Thyroid gland (tissue), 4 donors: ENCODE results near the gene HBA2. TPM values are rescaled to one million over a fixed set of nuclear protein-coding genes. Genes with fewer than 3 reads are reported as not detected.
"Not testable (repeated sequence)": the region's sequence is repeated elsewhere in the genome, so short reads cannot be mapped to it uniquely, and the experiment has no call there.

Source experiments
- DNase-seq, 2 donors: peaks; one replicate each; pipeline ENCODE4 v3.0.0-alpha.2; 2019
- H3K27ac ChIP-seq, 3 donors: fragments of 200-600 bp; sonication (generic); 1 replicate in 2 of 3; 2 replicates in 1 of 3; pipeline ENCODE4 v1.5.1; 2016 to 2019; ENCODE audit warnings: mild to moderate bottlenecking in 1 of 3, moderate library complexity in 1 of 3
- H3K27me3 ChIP-seq: fragments of 200-600 bp; sonication (generic); one replicate; pipeline ENCODE4 v1.5.1; 2019
- H3K36me3 ChIP-seq, 2 donors: fragments of 200-600 bp; sonication (generic); one replicate each; pipeline ENCODE4 v1.5.1; 2016 to 2019
- H3K4me1 ChIP-seq, 2 donors: fragments of 200-600 bp; sonication (generic); one replicate each; pipeline ENCODE4 v1.5.1; 2017 to 2019
- H3K4me3 ChIP-seq, 3 donors: fragments of 200-600 bp; sonication (generic); replicated peaks in 1 of 3; 1 replicate in 2 of 3; 2 replicates in 1 of 3; pipeline ENCODE4 v1.5.1; 2016; ENCODE audit warnings: mild to moderate bottlenecking in 1 of 3
- H3K9me3 ChIP-seq: fragments of 200-600 bp; sonication (generic); one replicate; pipeline ENCODE4 v1.5.1; 2017
- POLR2A ChIP-seq, 2 donors: fragments of 450-650 bp; IDR thresholded peaks; one replicate each; pipeline ENCODE4 v1.6.1; 2017; ENCODE audit warnings: antibody characterized with exemption in 2 of 2, mild to moderate bottlenecking in 2 of 2, moderate library complexity in 1 of 2
- WGBS, 2 donors: methylation state at CpG; one replicate each; pipeline ENCODE4 v1.1.5; 2017; 5-methylcytosine and 5-hydroxymethylcytosine counted together
- intact Hi-C: fragments of 100-400 bp; cut with DNase I; formaldehyde crosslinking; loops from one replicate; pipeline ENCODE4 v1.15.1; 2023
- small RNA-seq: library from RNA; depleted of rRNA; stranded (forward); fragments of <200 nt; gene quantifications from one replicate; pipeline ENCODE3, GENCODE V24; 2016
- total RNA-seq, 4 donors: library from RNA; depleted of rRNA; stranded (reverse); fragments of >200 nt; gene quantifications; one replicate each; pipeline ENCODE4 v1.2.3, GENCODE V29; 2016
- TF ChIP-seq, protein P1 (sequence below), 6 experiments: fragments of 200-600 bp in 3 of 6; fragments of 450-650 bp in 3 of 6; sonication (generic) in 3 of 6; IDR thresholded peaks; one replicate each; pipeline ENCODE4 v1.5.1; 2016 to 2019; ENCODE audit warnings: antibody characterized with exemption in 6 of 6, mild to moderate bottlenecking in 2 of 6, inconsistent platforms in 1 of 6, moderate library complexity in 1 of 6

HBA2 gene
- total RNA-seq, 4 donors from 2014 or later: 21.2 to 136 (median 51.3) TPM

DNA sequence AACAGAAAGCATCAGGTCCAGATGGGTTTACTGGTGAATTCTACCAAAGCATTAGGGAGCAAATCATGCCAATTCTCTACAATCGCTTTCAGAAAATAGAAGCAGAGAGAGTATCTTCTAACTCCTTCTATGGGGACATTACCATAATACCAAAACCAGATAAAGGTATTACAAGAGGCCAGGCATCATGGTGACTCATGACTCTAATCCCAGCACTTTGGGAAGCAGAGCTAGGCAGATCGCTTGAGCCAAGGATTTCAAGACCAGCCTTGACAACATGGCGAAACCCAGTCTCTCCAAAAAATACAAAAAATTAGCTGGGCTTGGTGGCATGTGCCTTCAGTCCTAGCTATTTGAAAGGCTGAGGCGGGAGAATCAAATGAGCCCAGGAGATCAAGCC lies 30.6 kb downstream of the HBA2 start:
- WGBS, 2 donors: 98 to 100% methylated on average over 4 of the region's 4 CpGs
- H3K4me1 ChIP-seq: no peaks in the 10 kb centered on the region
- H3K36me3 ChIP-seq: peaks cover 64 to 68% of the 10 kb centered on the region in 2 donors
- TF ChIP-seq, protein P1, sequence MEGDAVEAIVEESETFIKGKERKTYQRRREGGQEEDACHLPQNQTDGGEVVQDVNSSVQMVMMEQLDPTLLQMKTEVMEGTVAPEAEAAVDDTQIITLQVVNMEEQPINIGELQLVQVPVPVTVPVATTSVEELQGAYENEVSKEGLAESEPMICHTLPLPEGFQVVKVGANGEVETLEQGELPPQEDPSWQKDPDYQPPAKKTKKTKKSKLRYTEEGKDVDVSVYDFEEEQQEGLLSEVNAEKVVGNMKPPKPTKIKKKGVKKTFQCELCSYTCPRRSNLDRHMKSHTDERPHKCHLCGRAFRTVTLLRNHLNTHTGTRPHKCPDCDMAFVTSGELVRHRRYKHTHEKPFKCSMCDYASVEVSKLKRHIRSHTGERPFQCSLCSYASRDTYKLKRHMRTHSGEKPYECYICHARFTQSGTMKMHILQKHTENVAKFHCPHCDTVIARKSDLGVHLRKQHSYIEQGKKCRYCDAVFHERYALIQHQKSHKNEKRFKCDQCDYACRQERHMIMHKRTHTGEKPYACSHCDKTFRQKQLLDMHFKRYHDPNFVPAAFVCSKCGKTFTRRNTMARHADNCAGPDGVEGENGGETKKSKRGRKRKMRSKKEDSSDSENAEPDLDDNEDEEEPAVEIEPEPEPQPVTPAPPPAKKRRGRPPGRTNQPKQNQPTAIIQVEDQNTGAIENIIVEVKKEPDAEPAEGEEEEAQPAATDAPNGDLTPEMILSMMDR (IDR thresholded peaks at IDR 0.05): no peak
- no peak for TF ChIP-seq POLR2A (IDR thresholded peaks at IDR 0.05)
- H3K27ac ChIP-seq: no peak overlapping the region
- H3K4me3 ChIP-seq: no peak overlapping the region
- intact Hi-C loops: no loop called here
- no peaks in the 10 kb centered on the region for H3K27me3 ChIP-seq
- H3K9me3 ChIP-seq: no peaks in the 10 kb centered on the region
- no peak for DNase-seq

- intact Hi-C loops, H3K27me3 ChIP-seq, DNase-seq, H3K4me3 ChIP-seq, H3K4me1 ChIP-seq, H3K9me3 ChIP-seq, H3K27ac ChIP-seq: not testable (repeated sequence)
- WGBS, 2 donors: 93 to 98% methylated on average over 9 of the region's 9 CpGs
- H3K36me3 ChIP-seq: peaks cover 60 to 63% of the 10 kb centered on the region in 2 donors
Measured at GRCh38 chr16:204046-204445, 31.4 kb downstream of the HBA2 start.

- H3K4me3 ChIP-seq, DNase-seq, H3K27ac ChIP-seq, H3K9me3 ChIP-seq, intact Hi-C loops, H3K27me3 ChIP-seq, H3K4me1 ChIP-seq: not testable (repeated sequence)
- 92 to 93% methylated on average over 4 of the region's 4 CpGs for WGBS, 2 donors
- H3K36me3 ChIP-seq: peaks cover 40 to 66% of the 10 kb centered on the region in 2 donors
Measured at GRCh38 chr16:209359-209758, 36.7 kb downstream of the HBA2 start.

DNA sequence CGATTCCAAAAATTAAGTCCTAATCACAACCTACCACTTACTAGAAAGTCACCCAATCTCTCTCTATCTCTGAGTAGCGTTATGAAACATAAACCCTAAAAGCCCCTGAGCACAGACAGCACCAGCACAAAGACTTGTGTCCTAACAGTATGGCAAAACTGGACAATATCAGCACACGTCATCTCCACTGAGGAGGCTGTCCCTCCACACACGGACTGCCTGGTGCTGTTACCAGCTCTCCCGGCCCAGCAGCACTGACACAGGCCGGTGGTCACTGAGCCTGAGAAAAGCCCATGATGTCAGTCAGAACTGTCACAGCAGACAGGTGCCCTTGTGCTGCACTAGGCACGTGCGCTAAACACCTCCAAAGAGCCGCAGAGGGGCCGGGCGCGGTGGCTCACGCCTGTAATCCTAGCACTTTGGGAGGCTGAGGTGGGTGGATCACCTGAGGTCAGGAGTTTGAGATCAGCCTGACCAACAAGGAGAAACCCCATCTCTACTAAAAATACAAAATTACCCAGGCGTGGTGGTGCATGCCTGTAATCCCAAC lies 39.0 kb downstream of the HBA2 start:
- H3K9me3 ChIP-seq, DNase-seq, H3K27me3 ChIP-seq, intact Hi-C loops, H3K27ac ChIP-seq, H3K4me1 ChIP-seq, H3K4me3 ChIP-seq: not testable (repeated sequence)
- peaks cover 34 to 51% of the 10 kb centered on the region in 2 donors for H3K36me3 ChIP-seq
- 92 to 94% methylated on average over 11 to 13 of the region's 14 CpGs for WGBS, 2 donors

DNA sequence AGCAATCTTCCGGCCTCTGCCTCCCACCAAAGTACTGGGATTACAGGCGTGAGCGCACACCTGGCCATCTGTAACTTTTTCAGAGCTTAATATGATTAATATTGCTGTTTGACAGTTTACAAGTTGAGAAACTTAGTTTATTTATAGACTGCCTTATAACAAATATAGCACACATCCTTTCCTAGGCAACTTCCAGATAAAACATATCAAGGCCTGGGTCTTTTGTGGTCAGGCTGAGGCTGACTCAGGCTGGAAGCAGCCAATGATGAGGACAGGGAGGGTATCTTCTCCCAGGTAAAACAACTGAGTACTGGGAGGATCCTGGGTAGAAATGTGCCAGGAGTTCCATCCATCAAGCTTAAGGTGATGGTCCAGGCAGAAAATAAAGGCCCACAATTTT lies 40.3 kb downstream of the HBA2 start:
- TF ChIP-seq, protein P1 (IDR thresholded peaks at IDR 0.05): no peak
- TF ChIP-seq POLR2A (IDR thresholded peaks at IDR 0.05): no peak
- WGBS, 2 donors: 100% methylated on average over 3 of the region's 3 CpGs
- Histone ChIP-seq H3K4me3 (no peak overlapping the region), H3K27ac (no peak overlapping the region), H3K27me3 (no peaks in the 10 kb centered on the region), H3K36me3 (peaks cover 33 to 43% of the 10 kb centered on the region in 2 donors), H3K9me3 (no peaks in the 10 kb centered on the region), H3K4me1 (no peaks in the 10 kb centered on the region)
- no peak for DNase-seq
- intact Hi-C loops: no loop called here

GRCh38 chr16:220021-220420 lies 47.3 kb downstream of the HBA2 start:
- WGBS, 2 donors: 72 to 79% methylated on average over 4 of the region's 4 CpGs
- Histone ChIP-seq H3K27me3 (no peaks in the 10 kb centered on the region), H3K36me3 (peaks cover 29 to 57% of the 10 kb centered on the region in 2 donors), H3K4me3 (no peak overlapping the region), H3K9me3 (no peaks in the 10 kb centered on the region), H3K4me1 (no peaks in the 10 kb centered on the region), H3K27ac (no peak overlapping the region)
- intact Hi-C loops: no loop called here
- TF ChIP-seq, protein P1 (IDR thresholded peaks at IDR 0.05): no peak
- no peak for TF ChIP-seq POLR2A (IDR thresholded peaks at IDR 0.05)
- DNase-seq: no peak

Small RNA genes within 50 kb of the gene (small RNA-seq; reads per million reads assigned to genes)
- not detected for gene RF00019

Other genes starting within 250 kb of the HBA2 start
- gene POLR3K, start 119.3 kb upstream of the HBA2 start, total RNA-seq: 1 to 10 TPM; 3.5 to 6.7 (median 4.6) TPM
- gene SNRNP25, start 119.0 kb upstream of the HBA2 start, total RNA-seq: 10 to 100 TPM; 16.1 to 53.6 (median 34.8) TPM
- 10 to 100 TPM; 20.4 to 35.4 (median 28.4) TPM for gene RHBDF1, start 100.2 kb upstream of the HBA2 start, total RNA-seq
- 100 to 1,000 TPM in 2 of 4 donors, 10 to 100 TPM in 2; 75.8 to 150 (median 104) TPM for gene MPG, start 94.7 kb upstream of the HBA2 start, total RNA-seq
- gene NPRL3, start 34.2 kb upstream of the HBA2 start, total RNA-seq: 10 to 100 TPM; 21.8 to 34.3 (median 26.1) TPM
- gene HBZ, start 20.2 kb upstream of the HBA2 start, total RNA-seq: not detected
- not detected for gene HBM, start 6.9 kb upstream of the HBA2 start, total RNA-seq
- 100 to 1,000 TPM in 1 of 4 donors, 10 to 100 TPM in 1, not detected in 2; 16.5 to 110 TPM for gene HBA1, start 3.8 kb downstream of the HBA2 start, total RNA-seq
- not detected for gene HBQ1, start 7.6 kb downstream of the HBA2 start, total RNA-seq
- 100 to 1,000 TPM in 3 of 4 donors, 10 to 100 TPM in 1; 96.6 to 218 (median 149) TPM for gene LUC7L, start 56.6 kb downstream of the HBA2 start, total RNA-seq
- gene FAM234A, start 61.9 kb downstream of the HBA2 start, total RNA-seq: 100 to 1,000 TPM in 2 of 4 donors, 10 to 100 TPM in 2; 35.3 to 140 (median 107) TPM
- 1 to 10 TPM in 3 of 4 donors, under 1 TPM in 1; 0.73 to 5.9 (median 3.0) TPM for gene RGS11, start 103.1 kb downstream of the HBA2 start, total RNA-seq
- gene ARHGDIG, start 107.7 kb downstream of the HBA2 start, total RNA-seq: not detected
- under 1 TPM in 1 of 4 donors, not detected in 3; 0.81 TPM for gene PDIA2, start 110.3 kb downstream of the HBA2 start, total RNA-seq
- 10 to 100 TPM; 17.5 to 29.7 (median 26.4) TPM for gene AXIN1, start 179.8 kb downstream of the HBA2 start, total RNA-seq
- gene MRPL28, start 197.7 kb downstream of the HBA2 start, total RNA-seq: 100 to 1,000 TPM in 1 of 4 donors, 10 to 100 TPM in 3; 39.9 to 106 (median 80.7) TPM
- 10 to 100 TPM; 31.6 to 83.3 (median 62.2) TPM for gene PGAP6, start 209.1 kb downstream of the HBA2 start, total RNA-seq
- 10 to 100 TPM; 31.7 to 65.0 (median 59.7) TPM for gene NME4, start 224.3 kb downstream of the HBA2 start, total RNA-seq
- gene DECR2, start 229.0 kb downstream of the HBA2 start, total RNA-seq: 10 to 100 TPM in 2 of 4 donors, 1 to 10 TPM in 2; 3.1 to 13.5 (median 9.5) TPM